Measurements from ENCODE around the gene PTPRS. TPM values are rescaled to one million over a fixed set of nuclear protein-coding genes. Genes with fewer than 3 reads are reported as not detected.

PTPRS gene
- total RNA-seq, 1 donor from 2014 or later: 107 TPM

GRCh38 chr19:5336195-5336965 is 4.2 kb downstream of the PTPRS start:
- Histone ChIP-seq H3K36me3 (no peaks in the 10 kb centered on the region), H3K4me1 (peaks cover 11% of the 10 kb centered on the region), H3K9me3 (no peaks in the 10 kb centered on the region), H3K27me3 (ENCODE audit: low read depth) (peaks cover 68% of the 10 kb centered on the region), H3K4me3 (no peak overlapping the region), H3K27ac (no peak overlapping the region)
- intact Hi-C loops (cut with DNase I): no loop called here
- TF ChIP-seq CTCF (IDR thresholded peaks at IDR 0.05): no peak
- no peak for ATAC-seq
- no peak for DNase-seq

GRCh38 chr19:5335593-5335992 is 5.0 kb downstream of the PTPRS start:
- H3K27me3 ChIP-seq (ENCODE audit: low read depth): peaks cover 68% of the 10 kb centered on the region

GRCh38 chr19:5334824-5335500 is 5.7 kb downstream of the PTPRS start:
- TF ChIP-seq CTCF (IDR thresholded peaks at IDR 0.05): no peak
- Histone ChIP-seq H3K36me3 (no peaks in the 10 kb centered on the region), H3K27ac (no peak overlapping the region), H3K27me3 (ENCODE audit: low read depth) (peaks cover 72% of the 10 kb centered on the region), H3K4me3 (no peak overlapping the region), H3K9me3 (no peaks in the 10 kb centered on the region), H3K4me1 (peaks cover 11% of the 10 kb centered on the region)
- no peak for DNase-seq
- intact Hi-C loops (cut with DNase I): no loop called here
- no peak for ATAC-seq

More at GRCh38 chr19:5335593-5335992, 5.0 kb downstream of the PTPRS start:
- no peak overlapping the region for H3K4me3 ChIP-seq
- ATAC-seq: no peak
- no peak overlapping the region for H3K27ac ChIP-seq
- H3K4me1 ChIP-seq: peaks cover 11% of the 10 kb centered on the region
- H3K36me3 ChIP-seq: no peaks in the 10 kb centered on the region
- no peak for DNase-seq
- no peaks in the 10 kb centered on the region for H3K9me3 ChIP-seq
- no peak for TF ChIP-seq CTCF (IDR thresholded peaks at IDR 0.05)
- intact Hi-C loops (cut with DNase I): no loop called here

GRCh38 chr19:5334366-5334739 is 6.3 kb downstream of the PTPRS start:
- H3K9me3 ChIP-seq: no peaks in the 10 kb centered on the region
- TF ChIP-seq CTCF (IDR thresholded peaks at IDR 0.05): no peak
- DNase-seq: no peak
- intact Hi-C loops (cut with DNase I): no loop called here
- H3K4me1 ChIP-seq: peaks cover 5% of the 10 kb centered on the region
- no peak overlapping the region for H3K27ac ChIP-seq
- H3K4me3 ChIP-seq: no peak overlapping the region
- H3K36me3 ChIP-seq: no peaks in the 10 kb centered on the region
- no peak for ATAC-seq
- H3K27me3 ChIP-seq (ENCODE audit: low read depth): peaks cover 66% of the 10 kb centered on the region

- TF ChIP-seq CTCF (IDR thresholded peaks at IDR 0.05): no peak
- intact Hi-C loops (cut with DNase I): no loop called here
- Histone ChIP-seq H3K4me1 (peaks cover 2% of the 10 kb centered on the region), H3K27me3 (ENCODE audit: low read depth) (peaks cover 60% of the 10 kb centered on the region), H3K4me3 (no peak overlapping the region), H3K27ac (no peak overlapping the region), H3K9me3 (no peaks in the 10 kb centered on the region), H3K36me3 (no peaks in the 10 kb centered on the region)
- no peak for DNase-seq
- ATAC-seq: no peak
These were observed 6.8 kb downstream of the PTPRS start for GRCh38 chr19:5333581-5334365.

All from lower lobe of right lung (tissue), 2 donors.